Sigmoid colon (tissue), 7 donors: ENCODE data around the gene ACD. TPM values are rescaled to one million over a fixed set of nuclear protein-coding genes. Genes with fewer than 3 reads are reported as not detected.

ENCODE experiments used
- DNase-seq: peaks from one replicate; pipeline ENCODE4 v3.0.0-alpha.2; 2019
- H3K27ac ChIP-seq, 4 donors: fragments of 200-600 bp; sonication (generic); one replicate each; pipeline ENCODE4 v1.5.1; 2016 to 2019; ENCODE audit warnings: mild to moderate bottlenecking in 1 of 4
- H3K27me3 ChIP-seq, 3 donors: fragments of 200-600 bp; sonication (generic); one replicate each; pipeline ENCODE4 v1.5.1; 2019; ENCODE audit warnings: mild to moderate bottlenecking in 1 of 3
- H3K36me3 ChIP-seq, 4 donors: fragments of 200-600 bp; sonication (generic); one replicate each; pipeline ENCODE4 v1.5.1; 2016 to 2019
- H3K4me1 ChIP-seq, 4 donors: fragments of 200-600 bp; sonication (generic); one replicate each; pipeline ENCODE4 v1.5.1; 2017 to 2019
- H3K4me3 ChIP-seq, 4 donors: fragments of 200-600 bp; sonication (generic); one replicate each; pipeline ENCODE4 v1.5.1; 2017 to 2019; ENCODE audit warnings: mild to moderate bottlenecking in 2 of 4, moderate library complexity in 1 of 4
- H3K9me3 ChIP-seq, 4 donors: fragments of 200-600 bp in 3 of 4; sonication (generic) in 3 of 4; one replicate each; pipeline versions ENCODE4 v1.5.1 to v1.6.1; 2013 to 2019
- CTCF ChIP-seq, 4 experiments: fragments of 450-650 bp in 3 of 4; fragments of 200-600 bp in 1 of 4; IDR thresholded peaks; one replicate each; pipeline ENCODE4 v1.5.1; 2016 to 2019; ENCODE audit warnings: antibody characterized with exemption in 4 of 4, mild to moderate bottlenecking in 3 of 4, moderate library complexity in 2 of 4
- EP300 ChIP-seq, 4 donors: sonication (generic); formaldehyde crosslinking; IDR thresholded peaks; one replicate each; pipeline ENCODE4 v1.6.1; 2017; ENCODE audit warnings: antibody characterized with exemption in 4 of 4
- POLR2A ChIP-seq, 2 donors: fragments of 450-650 bp; IDR thresholded peaks; one replicate each; pipeline ENCODE4 v1.6.1; 2016; ENCODE audit warnings: antibody characterized with exemption in 2 of 2, mild to moderate bottlenecking in 2 of 2, moderate library complexity in 2 of 2
- POLR2AphosphoS5 ChIP-seq, 4 donors: sonication (generic); formaldehyde crosslinking; IDR thresholded peaks; one replicate each; pipeline ENCODE4 v1.6.1; 2017; ENCODE audit warnings: antibody characterized with exemption in 4 of 4
- WGBS, 2 donors: extraction: QIAGEN DNeasy Blood & Tissue Kit; methylation state at CpG; one replicate each; pipeline ENCODE4 v1.1.7; 2013; 5-methylcytosine and 5-hydroxymethylcytosine counted together
- intact Hi-C: fragments of 100-400 bp; cut with DNase I; formaldehyde crosslinking; loops from one replicate; pipeline ENCODE4 v1.15.1; 2023
- polyA plus RNA-seq, 3 donors: library from polyadenylated mRNA; stranded (reverse); fragments of 200-250 nt; gene quantifications; one replicate each; pipeline ENCODE4 v1.2.3, GENCODE V29; 2013
- total RNA-seq, 4 donors: library from RNA; depleted of rRNA; stranded (reverse); fragments of >200 nt; gene quantifications; one replicate each; pipeline ENCODE4 v1.1.0, GENCODE V29; 2016
- donor health status: healthy with polysubstance abuse.
- donor health status: Bipolar disorder and iron deficiency.
- donor health status: healthy.

ACD gene
- total and polyA plus RNA-seq, 7 donors = 7.4 to 20.6 (median 17.8) TPM

- H3K9me3 ChIP-seq = no peaks in the 10 kb centered on the region
- DNase-seq = no peak
- TF ChIP-seq POLR2AphosphoS5 (IDR thresholded peaks at IDR 0.05) = no peak
- no peak for TF ChIP-seq EP300 (IDR thresholded peaks at IDR 0.05)
- no peak for TF ChIP-seq CTCF (IDR thresholded peaks at IDR 0.05)
- TF ChIP-seq POLR2A (IDR thresholded peaks at IDR 0.05) = no peak
- 96 to 97% methylated on average over 12 of the region's 12 CpGs for WGBS, 2 donors
- H3K4me3 ChIP-seq = no peak overlapping the region
- H3K36me3 ChIP-seq = peaks cover 17 to 60% (median 31%) of the 10 kb centered on the region in 4 donors
- H3K27me3 ChIP-seq = no peaks in the 10 kb centered on the region
- intact Hi-C loops = no loop called here
- H3K4me1 ChIP-seq = peaks cover 0 to 21% (median 12%) of the 10 kb centered on the region in 4 donors
- H3K27ac ChIP-seq = no peak overlapping the region
Observed at GRCh38 chr16:67637625-67638024, 22.4 kb downstream of the ACD start.

- no peak overlapping the region for H3K4me3 ChIP-seq
- no peaks in the 10 kb centered on the region for H3K27me3 ChIP-seq
- WGBS, 2 donors = 95 to 96% methylated on average over 8 of the region's 8 CpGs
- no peak overlapping the region for H3K27ac ChIP-seq
- H3K36me3 ChIP-seq = peaks cover 17 to 69% (median 32%) of the 10 kb centered on the region in 4 donors
- no peaks in the 10 kb centered on the region for H3K9me3 ChIP-seq
- intact Hi-C loops = no loop called here
- H3K4me1 ChIP-seq = peaks cover 0 to 12% (median 3%) of the 10 kb centered on the region in 4 donors
- TF ChIP-seq POLR2A (IDR thresholded peaks at IDR 0.05) (no peak), EP300 (IDR thresholded peaks at IDR 0.05) (no peak), POLR2AphosphoS5 (IDR thresholded peaks at IDR 0.05) (no peak), CTCF (IDR thresholded peaks at IDR 0.05) (no peak)
- DNase-seq = no peak
Observed at GRCh38 chr16:67636713-67637112, 23.3 kb downstream of the ACD start.

GRCh38 chr16:67632415-67633172, 27.5 kb downstream of the ACD start:
- H3K36me3 ChIP-seq = peaks cover 15 to 89% (median 47%) of the 10 kb centered on the region in 4 donors
- 80 to 83% methylated on average over 7 of the region's 7 CpGs for WGBS, 2 donors
- intact Hi-C loops = no loop called here
- H3K4me1 ChIP-seq = no peaks in the 10 kb centered on the region
- peak; percentile 33 for DNase-seq
- TF ChIP-seq POLR2A (IDR thresholded peaks at IDR 0.05) (no peak), CTCF (IDR thresholded peaks at IDR 0.05) (no peak), EP300 (IDR thresholded peaks at IDR 0.05) (no peak), POLR2AphosphoS5 (IDR thresholded peaks at IDR 0.05) (no peak)
- H3K9me3 ChIP-seq = no peaks in the 10 kb centered on the region
- H3K27ac ChIP-seq = no peak overlapping the region
- H3K27me3 ChIP-seq = no peaks in the 10 kb centered on the region
- no peak overlapping the region for H3K4me3 ChIP-seq

GRCh38 chr16:67628216-67628615, 31.8 kb downstream of the ACD start:
- H3K27ac ChIP-seq = no peak overlapping the region
- peaks cover 0 to 92% (median 46%) of the 10 kb centered on the region in 4 donors for H3K36me3 ChIP-seq
- H3K4me3 ChIP-seq = no peak overlapping the region
- DNase-seq = no peak
- no peaks in the 10 kb centered on the region for H3K27me3 ChIP-seq
- WGBS, 2 donors = 96% methylated on average over 14 of the region's 14 CpGs
- H3K9me3 ChIP-seq = no peaks in the 10 kb centered on the region
- TF ChIP-seq POLR2AphosphoS5 (IDR thresholded peaks at IDR 0.05) (no peak), POLR2A (IDR thresholded peaks at IDR 0.05) (no peak), EP300 (IDR thresholded peaks at IDR 0.05) (no peak), CTCF (IDR thresholded peaks at IDR 0.05) (no peak)
- intact Hi-C loops = no loop called here
- no peaks in the 10 kb centered on the region for H3K4me1 ChIP-seq
